Spleen (tissue), 7 donors: ENCODE data around the gene ATP1A3.

Source experiments
- POLR2A ChIP-seq, 3 donors: fragments of 450-650 bp; IDR thresholded peaks; one replicate each; pipeline ENCODE4 v1.5.1; 2017; ENCODE audit warnings: antibody characterized with exemption in 3 of 3, mild to moderate bottlenecking in 1 of 3
- POLR2AphosphoS5 ChIP-seq, 3 donors: sonication (generic); formaldehyde crosslinking; IDR thresholded peaks; one replicate each; pipeline ENCODE4 v1.5.1; 2017; ENCODE audit warnings: antibody characterized with exemption in 3 of 3
- TF ChIP-seq, protein P1 (sequence below), 11 experiments: fragments of 200-600 bp in 7 of 11; fragments of 450-650 bp in 4 of 11; sonication (generic) in 4 of 11; IDR thresholded peaks in 8 of 11; conservative IDR thresholded peaks in 3 of 11; 1 replicate in 7 of 11; 2 replicates in 4 of 11; pipeline versions ENCODE4 v1.4.0 to v1.8.0; 2016 to 2021; ENCODE audit warnings: antibody characterized with exemption in 11 of 11, inconsistent platforms in 4 of 11, mild to moderate bottlenecking in 1 of 11
- donor health status: DM: no; HTN: no; CAD: no; lungs with moderate emphysema.
- donor health status: DM: no; HTN: no; CAD: no.
- donor health status: DM: no; HTN: no; CAD: no.

DNA sequence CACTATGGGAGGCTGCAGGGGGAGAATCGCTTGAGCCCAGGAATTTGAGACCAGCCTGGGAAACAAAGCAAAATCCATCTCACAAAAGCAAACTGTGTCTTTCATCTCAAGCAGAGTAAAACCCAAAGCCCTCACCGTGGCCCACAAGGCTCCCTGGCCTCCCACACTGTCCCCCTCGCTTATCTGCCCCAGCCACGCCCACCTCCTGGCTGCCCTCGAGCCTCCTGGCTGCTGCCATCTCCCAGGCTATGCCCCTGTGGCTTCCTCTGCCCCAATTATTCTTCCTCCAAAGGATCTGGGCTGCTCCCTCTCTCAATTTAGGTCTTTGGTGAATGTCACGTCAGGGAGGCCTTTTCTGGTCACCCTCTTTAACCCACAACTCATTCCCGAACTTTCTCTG lies 38.5 kb downstream of the ATP1A3 start:
- TF ChIP-seq, protein P1, sequence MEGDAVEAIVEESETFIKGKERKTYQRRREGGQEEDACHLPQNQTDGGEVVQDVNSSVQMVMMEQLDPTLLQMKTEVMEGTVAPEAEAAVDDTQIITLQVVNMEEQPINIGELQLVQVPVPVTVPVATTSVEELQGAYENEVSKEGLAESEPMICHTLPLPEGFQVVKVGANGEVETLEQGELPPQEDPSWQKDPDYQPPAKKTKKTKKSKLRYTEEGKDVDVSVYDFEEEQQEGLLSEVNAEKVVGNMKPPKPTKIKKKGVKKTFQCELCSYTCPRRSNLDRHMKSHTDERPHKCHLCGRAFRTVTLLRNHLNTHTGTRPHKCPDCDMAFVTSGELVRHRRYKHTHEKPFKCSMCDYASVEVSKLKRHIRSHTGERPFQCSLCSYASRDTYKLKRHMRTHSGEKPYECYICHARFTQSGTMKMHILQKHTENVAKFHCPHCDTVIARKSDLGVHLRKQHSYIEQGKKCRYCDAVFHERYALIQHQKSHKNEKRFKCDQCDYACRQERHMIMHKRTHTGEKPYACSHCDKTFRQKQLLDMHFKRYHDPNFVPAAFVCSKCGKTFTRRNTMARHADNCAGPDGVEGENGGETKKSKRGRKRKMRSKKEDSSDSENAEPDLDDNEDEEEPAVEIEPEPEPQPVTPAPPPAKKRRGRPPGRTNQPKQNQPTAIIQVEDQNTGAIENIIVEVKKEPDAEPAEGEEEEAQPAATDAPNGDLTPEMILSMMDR (IDR thresholded peaks at IDR 0.05 in 8 of 11, conservative IDR thresholded peaks at IDR 0.05 in 3 of 11) = no peak
- TF ChIP-seq POLR2A (IDR thresholded peaks at IDR 0.05) = no peak
- TF ChIP-seq POLR2AphosphoS5 (IDR thresholded peaks at IDR 0.05) = peak in 2 of 3 donors; percentile 4 to 49
